ENCODE measurements around the gene PDCD2L. TPM values are rescaled to one million over a fixed set of nuclear protein-coding genes. Genes with fewer than 3 reads are reported as not detected.

The PDCD2L gene
- total and polyA plus RNA-seq, 9 of the 15 experiments (the other 6 are each of a cell fraction or from before 2014, with no cell fraction given) = 12.1 to 68.5 (median 56.3) TPM

GRCh38 chr19:34393031-34393430 lies 11.2 kb upstream of the PDCD2L start:
- ChIA-PET CTCF (ENCODE audit: low intra/inter-chr PET ratio) (no interaction called here), POLR2A (interaction anchor here (0.6 kb wide), 2 partner anchors 12 to 944 kb away, joined by 3 read pairs; no protein-coding TSS in a partner anchor)
- intact Hi-C loops (cut with micrococcal nuclease) (no loop called here), in situ Hi-C loops (cut with MboI) (no loop called here)
- H4K20me1 ChIP-seq (replicated peaks; ENCODE audit: control insufficient read depth, insufficient read depth, low read length) = no peaks in the 10 kb centered on the region; the same call in none of the 2 replicates
- no TSS peak for BruUV-seq (replicated peaks)
- H2AFZ ChIP-seq (ENCODE audit: low read depth, low read length) = no peak overlapping the region
- no peak overlapping the region for H3K9ac ChIP-seq (ENCODE audit: insufficient read depth in 1 of 2, low read depth in 2 of 2, low read length in 2 of 2)
- FAIRE-seq = no peak
- peaks cover 98% of the 10 kb centered on the region for H3K36me3 ChIP-seq (ENCODE audit: control insufficient read depth, insufficient read depth, low read length)
- H3K4me2 ChIP-seq (ENCODE audit: insufficient read depth, low read length) = no peak overlapping the region
- H3K4me3 ChIP-seq = no peak overlapping the region
- peak in 1 of 4 experiments; percentile 23 for DNase-seq (ENCODE audit: extremely low read depth in 1 of 4, low spot score in 3 of 4)
- H3K27ac ChIP-seq (ENCODE audit: extremely low read depth, low read depth, low read length) = no peak overlapping the region
- H3K9me3 ChIP-seq (replicated peaks; ENCODE audit: control insufficient read depth, insufficient read depth, low read depth, low read length) = peaks cover 26% of the 10 kb centered on the region
- H3K9me1 ChIP-seq (ENCODE audit: control insufficient read depth, insufficient read depth, low read length) = peaks cover 3% of the 10 kb centered on the region
- no peaks in the 10 kb centered on the region for H3K27me3 ChIP-seq (ENCODE audit: control insufficient read depth in 2 of 2, insufficient read depth in 2 of 2, low read length in 2 of 2)
- WGBS (ENCODE audit: insufficient coverage, low coverage, missing lambda C conversion rate) = 83% methylated on average over 6 of the region's 11 CpGs
- peaks cover 15% of the 10 kb centered on the region for H3K79me2 ChIP-seq (ENCODE audit: control insufficient read depth, insufficient read depth, low read length)
- TF ChIP-seq HINFP (tag; conservative IDR thresholded peaks at IDR 0.05; ENCODE audit: low read depth) = no peak
- no peak for TF ChIP-seq ELF1 (tag; IDR thresholded peaks at IDR 0.05)
- TF ChIP-seq STAG1 (CRISPR knock-in tag; IDR thresholded peaks at IDR 0.05; ENCODE audit: borderline replicate concordance) = no peak
- TF ChIP-seq CEBPG (CRISPR knock-in tag; IDR thresholded peaks at IDR 0.05) = no peak
- no peak for TF ChIP-seq CEBPG (tag; conservative IDR thresholded peaks at IDR 0.05 in 1 of 2, IDR thresholded peaks at IDR 0.05 in 1 of 2)
- H3K4me1 ChIP-seq (replicated peaks in 1 of 2; ENCODE audit: control insufficient read depth in 2 of 2, insufficient read depth in 2 of 2, low read length in 2 of 2) = no peaks in the 10 kb centered on the region
- ATAC-seq = no peak

All from K562 (cell line).